ENCODE data around the gene GSPT1.

Gene GSPT1

DNA sequence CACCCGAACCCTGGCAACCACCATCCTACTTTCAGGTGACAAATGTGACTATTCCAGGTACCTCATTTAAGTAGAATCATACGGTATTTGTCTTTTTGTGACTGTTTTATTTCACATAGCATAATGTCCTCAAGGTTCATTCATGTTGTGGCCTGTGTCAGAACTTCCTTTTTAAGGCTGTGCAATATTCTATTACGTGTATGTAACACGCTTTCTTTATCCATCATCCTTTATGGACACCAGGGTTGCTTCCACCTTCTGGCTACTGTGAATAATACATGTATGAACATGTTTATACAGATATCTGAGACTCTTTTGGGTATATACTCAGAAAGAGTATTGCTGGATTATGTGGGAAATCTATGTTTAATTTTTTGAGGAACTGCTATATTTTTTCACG is 35.7 kb downstream of the GSPT1 start:
- no peak overlapping the region for H3K9ac ChIP-seq (ENCODE audit: low read length)
- no peak overlapping the region for H3K4me3 ChIP-seq (ENCODE audit: low read length)
- H3K36me3 ChIP-seq (replicated peaks; ENCODE audit: low read depth, low read length): peaks cover 52% of the 10 kb centered on the region
- H3K9me3 ChIP-seq (ENCODE audit: insufficient read depth, low read length): no peaks in the 10 kb centered on the region
- no peak overlapping the region for H3K27ac ChIP-seq (ENCODE audit: low read length)
- H3K4me2 ChIP-seq (ENCODE audit: low read length): no peak overlapping the region
- H4K20me1 ChIP-seq (ENCODE audit: insufficient read depth, low read length): no peaks in the 10 kb centered on the region
- no peak overlapping the region for H2AFZ ChIP-seq (ENCODE audit: low read depth, low read length)
- TF ChIP-seq EZH2phosphoT487 (IDR thresholded peaks at IDR 0.05; ENCODE audit: low read depth): no peak
- TF ChIP-seq, protein P1, sequence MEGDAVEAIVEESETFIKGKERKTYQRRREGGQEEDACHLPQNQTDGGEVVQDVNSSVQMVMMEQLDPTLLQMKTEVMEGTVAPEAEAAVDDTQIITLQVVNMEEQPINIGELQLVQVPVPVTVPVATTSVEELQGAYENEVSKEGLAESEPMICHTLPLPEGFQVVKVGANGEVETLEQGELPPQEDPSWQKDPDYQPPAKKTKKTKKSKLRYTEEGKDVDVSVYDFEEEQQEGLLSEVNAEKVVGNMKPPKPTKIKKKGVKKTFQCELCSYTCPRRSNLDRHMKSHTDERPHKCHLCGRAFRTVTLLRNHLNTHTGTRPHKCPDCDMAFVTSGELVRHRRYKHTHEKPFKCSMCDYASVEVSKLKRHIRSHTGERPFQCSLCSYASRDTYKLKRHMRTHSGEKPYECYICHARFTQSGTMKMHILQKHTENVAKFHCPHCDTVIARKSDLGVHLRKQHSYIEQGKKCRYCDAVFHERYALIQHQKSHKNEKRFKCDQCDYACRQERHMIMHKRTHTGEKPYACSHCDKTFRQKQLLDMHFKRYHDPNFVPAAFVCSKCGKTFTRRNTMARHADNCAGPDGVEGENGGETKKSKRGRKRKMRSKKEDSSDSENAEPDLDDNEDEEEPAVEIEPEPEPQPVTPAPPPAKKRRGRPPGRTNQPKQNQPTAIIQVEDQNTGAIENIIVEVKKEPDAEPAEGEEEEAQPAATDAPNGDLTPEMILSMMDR (IDR thresholded peaks at IDR 0.05; ENCODE audit: low read depth, low read length): no peak
- H3K79me2 ChIP-seq (ENCODE audit: low read length): no peaks in the 10 kb centered on the region
- no peaks in the 10 kb centered on the region for H3K27me3 ChIP-seq (ENCODE audit: low read depth, low read length)
- no peaks in the 10 kb centered on the region for H3K4me1 ChIP-seq (ENCODE audit: low read length)

DNA sequence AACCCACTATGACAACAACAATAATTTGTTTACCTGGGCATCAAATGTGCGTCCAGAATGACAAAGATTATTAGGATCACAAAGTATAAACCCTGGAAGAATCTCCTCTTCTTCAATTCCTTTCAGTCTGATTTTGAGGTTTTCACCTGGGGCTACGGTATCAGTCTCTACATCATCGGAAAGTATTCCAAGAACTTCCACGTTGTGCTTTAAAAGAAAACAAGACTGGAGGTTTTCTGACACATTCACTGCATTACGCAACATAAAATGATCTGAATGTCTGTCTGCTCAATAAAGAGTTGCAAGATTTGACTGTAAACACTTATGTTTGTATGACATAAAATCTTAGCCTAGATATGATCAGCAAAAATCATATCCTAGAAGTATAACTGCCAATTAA is 38.4 kb downstream of the GSPT1 start:
- Histone ChIP-seq H3K9ac (ENCODE audit: low read length) (no peak overlapping the region), H3K27me3 (ENCODE audit: low read depth, low read length) (no peaks in the 10 kb centered on the region), H3K27ac (ENCODE audit: low read length) (no peak overlapping the region), H2AFZ (ENCODE audit: low read depth, low read length) (no peak overlapping the region), H3K4me2 (ENCODE audit: low read length) (no peak overlapping the region), H3K4me3 (ENCODE audit: low read length) (no peak overlapping the region), H3K4me1 (ENCODE audit: low read length) (no peaks in the 10 kb centered on the region), H3K79me2 (ENCODE audit: low read length) (no peaks in the 10 kb centered on the region), H3K9me3 (ENCODE audit: insufficient read depth, low read length) (no peaks in the 10 kb centered on the region), H4K20me1 (ENCODE audit: insufficient read depth, low read length) (no peaks in the 10 kb centered on the region), H3K36me3 (replicated peaks; ENCODE audit: low read depth, low read length) (peaks cover 51% of the 10 kb centered on the region)
- TF ChIP-seq EZH2phosphoT487 (IDR thresholded peaks at IDR 0.05; ENCODE audit: low read depth): no peak
- TF ChIP-seq, protein P1 (IDR thresholded peaks at IDR 0.05; ENCODE audit: low read depth, low read length): no peak

DNA sequence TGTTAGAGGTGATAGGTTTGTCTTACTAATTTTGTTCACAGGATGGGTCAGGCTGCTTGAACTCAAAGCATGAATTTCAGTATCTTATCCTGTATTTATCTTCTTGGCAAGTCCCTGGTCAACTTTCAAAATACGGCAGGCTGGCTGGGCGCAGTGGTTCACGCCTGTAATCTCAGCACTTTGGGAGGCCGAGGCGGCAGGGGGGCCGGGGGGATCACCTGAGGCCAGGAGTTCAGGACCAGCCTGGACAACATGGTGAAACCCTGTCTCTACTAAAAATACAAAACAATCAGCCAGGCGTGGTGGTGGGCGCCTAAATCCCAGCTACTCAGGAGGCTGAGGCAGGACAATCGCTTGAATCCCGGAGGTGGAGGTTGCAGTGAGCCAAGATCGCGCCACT is 39.5 kb downstream of the GSPT1 start:
- Histone ChIP-seq H3K4me2 (ENCODE audit: low read length) (no peak overlapping the region), H3K36me3 (replicated peaks; ENCODE audit: low read depth, low read length) (peaks cover 44% of the 10 kb centered on the region), H2AFZ (ENCODE audit: low read depth, low read length) (no peak overlapping the region), H3K9me3 (ENCODE audit: insufficient read depth, low read length) (no peaks in the 10 kb centered on the region), H3K79me2 (ENCODE audit: low read length) (no peaks in the 10 kb centered on the region), H4K20me1 (ENCODE audit: insufficient read depth, low read length) (no peaks in the 10 kb centered on the region), H3K9ac (ENCODE audit: low read length) (no peak overlapping the region), H3K27me3 (ENCODE audit: low read depth, low read length) (no peaks in the 10 kb centered on the region), H3K4me1 (ENCODE audit: low read length) (no peaks in the 10 kb centered on the region), H3K4me3 (ENCODE audit: low read length) (no peak overlapping the region), H3K27ac (ENCODE audit: low read length) (no peak overlapping the region)
- no peak for TF ChIP-seq EZH2phosphoT487 (IDR thresholded peaks at IDR 0.05; ENCODE audit: low read depth)
- TF ChIP-seq, protein P1 (IDR thresholded peaks at IDR 0.05; ENCODE audit: low read depth, low read length): no peak

GRCh38 chr16:11875721-11876120 is 40.0 kb downstream of the GSPT1 start:
- Histone ChIP-seq H3K27me3 (ENCODE audit: low read depth, low read length) (no peaks in the 10 kb centered on the region), H3K9ac (ENCODE audit: low read length) (no peak overlapping the region), H3K79me2 (ENCODE audit: low read length) (no peaks in the 10 kb centered on the region), H3K36me3 (replicated peaks; ENCODE audit: low read depth, low read length) (peaks cover 45% of the 10 kb centered on the region), H3K27ac (ENCODE audit: low read length) (no peak overlapping the region), H3K4me3 (ENCODE audit: low read length) (no peak overlapping the region), H3K9me3 (ENCODE audit: insufficient read depth, low read length) (no peaks in the 10 kb centered on the region), H3K4me1 (ENCODE audit: low read length) (no peaks in the 10 kb centered on the region), H3K4me2 (ENCODE audit: low read length) (no peak overlapping the region), H4K20me1 (ENCODE audit: insufficient read depth, low read length) (no peaks in the 10 kb centered on the region), H2AFZ (ENCODE audit: low read depth, low read length) (no peak overlapping the region)
- TF ChIP-seq, protein P1 (IDR thresholded peaks at IDR 0.05; ENCODE audit: low read depth, low read length): no peak
- TF ChIP-seq EZH2phosphoT487 (IDR thresholded peaks at IDR 0.05; ENCODE audit: low read depth): no peak
